ENCODE data around the gene ARFRP1.
"Not testable (repeated sequence)": the region's sequence is repeated elsewhere in the genome, so short reads cannot be mapped to it uniquely, and the experiment has no call there.

Gene ARFRP1

GRCh38 chr20:63671695-63672094 is 36.1 kb downstream of the ARFRP1 start:
- DNase-seq, result not testable (repeated sequence)

DNA sequence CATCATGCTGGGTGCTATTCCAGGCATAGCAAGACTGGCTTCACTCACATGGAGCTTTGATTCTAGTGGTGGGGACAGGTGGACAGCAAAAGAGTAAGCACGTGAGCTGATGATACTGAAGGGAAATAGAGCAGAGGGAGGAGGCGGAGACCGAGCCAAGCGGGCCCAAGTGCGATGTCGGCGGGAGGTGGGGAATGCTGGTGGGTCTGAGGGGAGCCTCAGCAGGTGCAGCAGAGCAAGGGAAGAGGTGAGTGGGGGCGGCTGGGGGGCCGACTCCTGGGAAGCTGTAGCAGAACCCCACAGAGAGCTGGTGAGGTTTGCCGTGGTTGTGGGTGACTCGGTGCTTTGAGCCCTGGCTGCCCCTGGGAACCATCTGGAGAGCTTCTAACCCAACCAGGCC is 39.4 kb downstream of the ARFRP1 start:
- DNase-seq, result no peak

- no peak for DNase-seq
Measured at GRCh38 chr20:63667858-63668257, 39.9 kb downstream of the ARFRP1 start.

GRCh38 chr20:63665708-63666107 is 42.1 kb downstream of the ARFRP1 start:
- no peak for DNase-seq

DNA sequence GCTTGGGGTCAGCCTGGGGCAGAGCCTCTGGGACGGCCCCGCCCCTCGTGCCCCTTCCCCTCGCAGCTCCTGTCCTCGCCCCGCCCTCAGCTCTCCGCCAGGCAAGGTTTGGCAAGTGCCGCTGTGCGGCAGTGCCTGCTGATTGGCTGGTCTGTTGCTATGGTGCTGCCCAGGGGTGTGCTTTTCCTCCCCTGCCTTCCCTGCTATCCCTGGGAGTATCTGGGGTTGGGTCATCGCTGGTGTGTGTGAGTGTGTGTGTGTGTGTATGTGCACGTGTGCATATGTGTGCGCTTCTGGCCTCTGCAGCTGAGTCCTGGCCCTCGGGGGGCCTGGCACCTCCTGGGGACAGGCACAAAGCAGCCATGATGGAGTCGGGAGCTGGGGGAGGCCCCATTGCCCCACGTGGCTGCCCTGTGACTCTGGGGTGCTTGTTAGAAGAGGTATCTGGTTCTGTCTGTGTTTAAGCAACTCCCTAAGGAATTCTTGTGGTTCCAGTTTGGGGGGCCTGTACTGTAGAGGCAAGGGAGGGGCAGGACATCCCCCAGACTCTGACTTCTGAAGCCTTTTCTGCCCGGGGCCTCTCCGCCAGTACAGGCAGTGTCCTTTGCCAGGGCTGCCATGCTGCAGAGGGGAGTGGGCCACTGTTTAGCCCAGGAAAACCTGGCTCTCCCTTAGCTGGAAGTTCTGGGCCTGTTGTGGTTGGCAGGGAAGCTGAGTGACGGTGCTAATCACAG is 42.7 kb downstream of the ARFRP1 start:
- DNase-seq, result no peak

DNA sequence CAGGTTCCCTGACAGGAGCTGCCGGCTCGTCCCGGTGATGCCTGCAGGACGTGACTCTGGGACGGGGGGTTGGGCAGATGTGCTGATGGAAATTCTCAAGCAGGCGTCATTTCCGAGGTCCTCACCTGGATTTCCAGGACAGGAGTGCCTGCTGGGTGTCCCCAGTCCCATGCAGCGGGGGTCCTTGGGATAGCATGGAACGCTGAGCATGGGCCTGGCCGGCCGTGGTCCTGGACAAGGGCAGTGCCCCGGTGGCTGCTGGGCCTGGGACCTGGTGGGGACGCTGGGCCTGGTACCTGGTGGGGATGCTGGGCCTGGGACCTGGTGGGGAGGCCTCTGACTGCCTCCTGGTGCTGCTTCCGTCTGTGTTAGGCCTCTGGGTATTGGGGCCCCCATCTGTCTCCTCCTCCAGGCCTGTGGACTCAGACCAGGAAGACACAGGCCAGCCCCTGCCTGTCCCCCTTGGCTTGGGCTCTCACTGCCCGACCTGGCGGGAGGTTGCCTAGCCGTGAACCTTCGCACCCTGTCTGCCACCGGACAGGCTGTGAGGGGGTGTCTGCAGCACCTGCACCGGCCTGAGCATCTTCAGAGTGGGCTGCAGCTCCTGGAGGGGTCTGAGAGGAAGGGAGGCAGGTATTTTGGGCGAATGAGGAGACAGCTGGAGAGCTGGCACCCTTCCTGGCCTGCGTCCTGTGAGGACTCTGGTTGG is 43.5 kb downstream of the ARFRP1 start:
- no peak for DNase-seq

- DNase-seq, result no peak
Measured at GRCh38 chr20:63663332-63664066, 44.3 kb downstream of the ARFRP1 start.

DNA sequence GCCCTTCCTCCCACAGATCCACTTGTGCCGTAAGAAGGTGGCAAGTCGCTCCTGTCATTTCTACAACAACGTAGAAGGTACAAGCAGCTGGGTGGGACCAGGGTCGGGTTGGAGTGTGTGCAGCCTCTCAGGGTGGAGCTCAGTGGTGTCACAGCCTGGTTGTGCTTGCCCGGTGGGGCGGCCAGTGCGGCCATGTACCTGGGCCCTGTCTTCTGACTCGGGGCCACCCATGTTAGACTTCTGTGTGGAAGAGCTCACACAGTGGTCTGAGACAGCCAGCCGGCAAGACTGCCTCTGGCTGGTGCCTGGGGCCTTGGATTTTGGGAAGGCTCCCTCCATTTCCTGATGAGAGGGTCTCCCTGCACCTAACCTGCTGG is 45.0 kb downstream of the ARFRP1 start:
- DNase-seq, result no peak

- DNase-seq, result no peak
Measured at GRCh38 chr20:63661959-63662812, 45.6 kb downstream of the ARFRP1 start.

GRCh38 chr20:63661108-63661507 is 46.7 kb downstream of the ARFRP1 start:
- DNase-seq, result no peak

GRCh38 chr20:63660622-63661021 is 47.2 kb downstream of the ARFRP1 start:
- DNase-seq, result no peak

DNA sequence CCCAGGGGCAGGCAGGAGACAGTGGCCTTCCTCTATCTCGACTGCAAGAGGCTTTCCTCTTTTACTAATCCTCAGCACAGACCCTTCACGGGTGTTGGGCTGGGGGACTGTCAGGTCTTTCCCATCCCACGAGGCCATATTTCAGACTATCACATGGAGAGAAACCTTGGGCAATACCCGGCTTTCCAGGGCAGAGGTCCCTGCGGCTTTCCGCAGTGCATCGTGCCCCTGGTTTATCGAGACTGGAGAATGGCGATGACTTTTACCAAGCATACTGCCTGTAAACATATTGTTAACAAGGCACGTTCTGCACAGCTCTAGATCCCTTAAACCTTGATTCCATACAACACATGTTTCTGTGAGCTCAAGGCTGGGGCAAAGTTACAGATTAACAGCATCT is 47.6 kb downstream of the ARFRP1 start:
- not testable (repeated sequence) for DNase-seq

GRCh38 chr20:63659370-63659769 is 48.4 kb downstream of the ARFRP1 start:
- no peak for DNase-seq

- no peak for DNase-seq
Measured at GRCh38 chr20:63658749-63659187, 49.0 kb downstream of the ARFRP1 start.

- DNase-seq, result no peak
Measured at GRCh38 chr20:63657937-63658748, 49.6 kb downstream of the ARFRP1 start, which contains the start of gene RTEL1. TSS of gene RTEL1 (plus strand) at chr20:63658312. CDS start at chr20:63659403, 1,091 bp downstream.

GRCh38 chr20:63657260-63657936 is 50.4 kb downstream of the ARFRP1 start:
- DNase-seq, result no peak

DNA sequence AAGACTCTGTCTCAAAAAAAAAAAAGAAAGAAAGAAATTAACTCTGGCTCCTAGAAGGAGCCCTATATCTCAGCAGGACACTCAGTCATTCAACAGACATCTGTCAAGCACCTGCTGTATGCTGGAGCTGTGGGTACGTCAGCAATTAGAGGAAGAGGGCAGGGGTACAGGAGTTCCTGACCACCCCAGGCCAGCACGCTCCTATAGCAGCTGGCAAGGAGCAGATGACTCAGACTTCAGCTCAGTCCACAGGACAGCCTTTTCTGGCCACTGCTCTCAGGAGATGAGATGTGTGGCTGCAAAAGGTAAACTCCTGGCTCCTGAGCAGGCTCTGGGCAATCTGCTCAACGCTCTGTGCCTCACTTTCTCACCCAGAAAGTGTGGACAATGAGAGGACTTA is 51.3 kb downstream of the ARFRP1 start:
- DNase-seq, result no peak

GRCh38 chr20:63655249-63655648 is 52.5 kb downstream of the ARFRP1 start:
- DNase-seq, result no peak

DNA sequence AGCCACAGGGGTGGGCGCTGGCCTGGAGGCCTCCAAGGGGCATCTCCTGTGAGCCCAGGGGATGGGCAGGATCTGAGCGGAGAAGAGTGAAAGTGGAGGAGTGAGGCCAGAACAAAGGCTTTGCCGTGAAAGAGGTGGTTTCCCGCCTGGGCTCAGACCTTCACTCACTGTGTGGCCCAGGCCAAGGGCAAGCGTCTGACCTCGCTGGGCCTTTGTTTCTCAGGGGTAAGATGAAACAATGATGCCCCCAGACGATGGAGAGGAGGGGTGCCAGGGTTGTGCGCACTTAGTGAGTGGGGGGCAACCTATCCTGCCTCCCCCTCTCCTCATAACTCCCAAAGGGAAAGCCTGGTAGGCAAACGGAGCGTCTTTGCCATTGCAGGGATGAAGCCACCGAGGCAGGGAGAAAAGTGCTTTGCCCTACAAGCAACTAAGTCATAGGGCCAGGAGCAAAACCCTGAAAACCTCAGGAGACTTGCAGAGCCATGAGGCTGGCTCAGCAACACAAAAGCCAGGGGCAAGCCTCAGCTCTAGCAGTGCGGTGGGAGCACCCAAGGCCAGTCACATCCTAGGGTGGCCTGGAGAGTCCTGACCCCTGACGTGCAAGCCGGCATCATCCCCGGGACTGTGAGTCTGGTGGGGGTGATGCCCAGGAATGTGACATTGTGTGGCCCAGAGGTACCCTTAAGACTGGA is 53.7 kb downstream of the ARFRP1 start:
- DNase-seq, result no peak
